Activated CD4-positive, alpha-beta T cell treated with anti-CD3 and anti-CD28 coated beads, Interleukin-2, Interleukin-4, amounts not matched to agents 100 ng/mL and 50 ng/mL, durations not matched to agents 16 hours and 8 hours (primary cell): ENCODE results near the gene PNMA8C.

Experiments
- DNase-seq: peaks from one replicate; pipeline ENCODE4 v3.0.0-alpha.2; 2020; ENCODE audit warnings: low spot score

The PNMA8C gene

DNA sequence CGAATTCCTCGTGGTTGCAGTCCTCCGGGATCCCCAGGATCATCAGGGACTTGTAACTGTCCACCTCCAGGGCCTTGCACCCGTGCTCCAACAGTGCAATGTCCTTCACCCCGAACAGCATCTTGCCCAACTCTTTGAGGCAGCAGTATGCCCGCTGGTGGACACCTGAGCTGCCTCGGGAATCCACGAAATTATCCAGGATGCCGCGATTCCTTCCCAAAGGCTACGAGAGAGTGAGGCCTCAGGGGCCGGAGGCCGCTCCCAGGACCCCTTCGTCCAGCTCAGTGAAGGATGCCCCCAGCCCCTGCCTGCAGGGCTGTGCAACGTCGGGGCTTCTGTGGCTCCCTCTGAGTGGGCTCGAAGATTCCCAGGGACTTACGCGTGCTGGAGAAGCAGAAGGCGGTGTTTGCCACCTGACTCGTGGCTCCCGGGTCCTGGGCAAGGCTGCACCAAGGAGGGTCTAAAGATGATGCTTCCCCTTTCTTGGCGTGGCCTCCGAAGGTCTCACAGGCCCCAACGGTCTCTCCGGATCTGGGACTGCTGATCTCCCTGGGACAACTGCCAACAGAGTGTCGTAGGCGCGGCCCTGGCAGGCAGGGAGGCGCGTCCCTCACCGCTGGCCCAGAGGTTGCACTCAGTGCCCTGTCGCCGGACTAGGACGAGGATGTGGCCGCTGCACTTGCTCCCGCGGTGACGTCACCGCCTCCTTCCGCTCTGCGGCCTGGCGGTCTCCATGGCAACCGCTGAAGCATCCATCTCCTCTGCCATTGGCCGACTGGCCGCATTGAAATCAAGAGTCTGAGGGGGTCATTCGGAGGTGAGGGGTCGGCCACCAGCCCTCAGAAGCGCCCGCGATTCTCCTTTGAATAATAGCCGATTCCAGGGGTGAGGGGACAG is at the start of gene PNMA8C:
Gene PNMA8C (minus strand): TSS at position 698 of the 897 bp plus-strand sequence. CDS start 577 bp downstream, at position 121.
- peak; percentile 57 for DNase-seq

DNA sequence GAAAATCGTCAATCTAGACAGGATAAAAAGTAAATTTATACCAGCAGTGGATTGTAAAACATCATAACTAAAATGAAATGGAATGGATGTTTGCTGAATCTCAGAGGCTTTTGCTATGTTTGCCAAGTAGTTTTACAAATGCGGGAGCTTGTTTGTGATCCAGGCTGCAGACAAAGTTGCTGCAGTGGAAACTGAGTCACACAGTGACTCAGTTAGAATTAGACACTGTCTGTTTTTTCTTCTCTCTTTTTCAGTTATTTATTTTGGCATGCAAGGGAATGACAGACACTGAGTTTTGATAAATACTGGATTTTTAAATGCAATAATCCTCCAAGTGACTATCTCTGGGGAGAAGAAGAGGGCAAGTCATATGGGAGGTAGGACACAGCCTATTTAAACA is 47.2 kb upstream of the PNMA8C start:
- no peak for DNase-seq

DNA sequence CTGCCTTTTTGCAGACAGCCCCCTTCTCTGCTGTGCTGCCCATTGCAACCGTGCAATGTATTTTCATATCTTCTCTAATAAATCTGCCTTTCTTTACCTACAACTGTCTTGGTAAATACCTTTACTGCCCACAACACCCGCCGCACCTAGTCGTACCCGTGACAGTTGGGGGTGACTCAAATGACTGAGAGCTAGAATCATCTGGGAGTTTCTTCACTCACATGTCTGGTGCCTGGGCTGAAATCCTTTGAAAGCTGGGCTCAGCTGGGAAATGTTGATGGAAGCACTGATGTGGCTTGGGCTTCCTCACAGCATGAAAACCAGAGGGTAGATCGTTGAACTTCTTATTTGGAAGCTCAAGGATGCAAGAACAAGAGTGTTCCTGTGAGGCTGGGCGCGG is 45.5 kb upstream of the PNMA8C start:
- DNase-seq, result no peak

DNA sequence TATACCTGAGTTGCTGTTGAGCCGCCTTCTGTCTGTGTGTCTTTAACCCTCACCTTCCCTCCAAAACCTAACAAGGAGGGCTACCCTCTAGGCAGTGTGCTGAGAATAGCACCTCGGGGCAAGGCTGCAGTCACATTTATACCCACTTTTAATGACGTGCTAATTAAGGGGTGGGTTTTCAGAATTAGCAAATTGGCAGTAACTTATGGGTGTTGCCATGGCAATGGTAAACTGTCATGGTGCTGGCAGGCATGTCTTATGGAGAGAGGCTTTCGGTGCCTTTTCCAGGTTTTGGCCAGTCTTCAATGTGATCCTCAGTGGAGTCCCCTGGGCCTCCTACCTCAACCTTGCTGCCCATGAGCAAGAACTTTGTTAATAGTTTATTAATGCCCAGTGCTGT is 43.9 kb upstream of the PNMA8C start:
- no peak for DNase-seq

DNA sequence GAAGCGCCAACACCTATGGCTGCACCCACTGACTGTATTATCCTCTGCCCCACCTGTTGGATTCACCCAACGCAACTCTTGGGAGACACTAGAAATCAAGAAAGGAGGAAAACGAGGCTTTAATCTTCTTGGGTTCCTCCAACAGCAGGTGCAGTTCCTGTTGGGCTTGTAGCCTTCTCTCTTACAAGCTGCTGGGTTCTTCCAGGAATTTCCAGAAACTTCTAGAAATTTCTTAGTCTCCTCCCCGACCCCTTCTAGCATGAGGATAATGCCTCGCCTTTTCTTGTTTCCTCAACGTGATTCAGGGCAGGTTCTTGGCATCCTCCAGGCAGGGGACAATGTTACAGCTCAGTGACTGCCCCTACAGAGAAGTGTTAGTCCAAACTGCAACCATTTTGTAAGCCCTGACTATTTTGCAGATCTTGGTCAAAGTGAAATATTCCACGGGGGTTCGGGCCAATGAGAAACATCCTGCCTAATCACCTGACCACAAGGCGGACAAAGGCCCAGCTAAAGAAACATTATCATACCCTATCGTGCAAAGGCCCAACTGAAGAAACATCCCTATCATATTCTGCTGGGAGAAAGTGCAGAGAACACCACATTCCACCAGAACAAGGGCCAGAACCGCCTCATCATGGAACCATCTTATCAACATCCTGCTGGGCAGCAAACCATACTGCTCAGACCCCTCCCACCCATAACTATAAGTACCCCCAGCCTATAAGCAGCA is 43.2 kb upstream of the PNMA8C start:
- DNase-seq, result no peak

DNA sequence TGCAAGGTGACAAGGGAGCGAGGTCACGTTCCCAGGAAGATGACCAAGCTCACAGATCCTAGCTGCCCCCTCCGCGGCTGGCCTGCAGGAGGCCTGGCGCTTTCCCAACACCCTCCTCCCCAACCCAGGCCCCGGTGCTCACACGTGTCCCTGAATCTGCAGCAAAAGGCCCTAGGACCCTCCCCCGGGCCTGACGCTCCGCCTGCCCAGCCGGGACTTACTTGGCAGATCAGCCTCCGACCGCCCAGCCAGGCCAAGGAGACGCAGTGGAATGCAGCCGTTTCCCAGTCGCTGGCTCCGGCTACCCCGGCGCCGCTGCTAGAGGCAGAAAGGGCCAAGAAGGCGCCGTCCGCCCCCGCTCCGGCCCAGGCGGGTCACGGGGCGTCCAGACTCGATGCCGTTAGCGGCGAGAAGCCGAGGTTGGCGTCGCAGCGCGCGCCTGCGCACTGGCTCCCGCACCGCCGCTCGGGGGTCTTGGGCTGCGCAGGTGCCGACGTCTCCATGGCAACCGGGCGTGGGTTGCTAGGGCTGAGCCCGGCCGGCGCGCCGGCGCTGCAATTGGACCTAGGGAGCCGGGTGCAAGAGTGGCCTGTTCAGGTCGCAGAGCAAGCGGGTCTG is 42.5 kb upstream of the PNMA8C start, which contains the start of gene PNMA8A:
Gene PNMA8A (minus strand): TSS at position 448 of the 618 bp plus-strand sequence. CDS start 528 bp downstream, outside the sequence.
- DNase-seq, result no peak

DNA sequence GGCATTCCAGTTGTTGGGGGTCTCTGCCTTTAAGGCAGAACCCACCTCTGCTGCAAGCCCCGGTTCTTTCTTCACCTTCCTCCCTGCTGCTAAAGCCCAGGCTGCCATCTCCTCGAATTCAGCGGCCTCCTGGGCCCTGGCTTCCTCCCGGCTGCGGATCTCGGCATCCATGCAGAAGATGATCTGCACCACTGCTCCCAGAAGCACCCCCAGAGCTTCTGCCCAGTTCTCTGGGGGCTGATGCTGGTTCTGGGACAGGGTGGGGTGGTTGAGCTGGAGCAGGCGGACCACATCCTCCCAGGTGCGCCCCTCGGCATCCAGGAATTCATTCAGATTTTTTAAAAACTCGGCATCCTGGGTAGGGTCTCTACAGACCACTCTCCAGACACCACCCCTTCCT is 41.6 kb upstream of the PNMA8C start:
- no peak for DNase-seq

DNA sequence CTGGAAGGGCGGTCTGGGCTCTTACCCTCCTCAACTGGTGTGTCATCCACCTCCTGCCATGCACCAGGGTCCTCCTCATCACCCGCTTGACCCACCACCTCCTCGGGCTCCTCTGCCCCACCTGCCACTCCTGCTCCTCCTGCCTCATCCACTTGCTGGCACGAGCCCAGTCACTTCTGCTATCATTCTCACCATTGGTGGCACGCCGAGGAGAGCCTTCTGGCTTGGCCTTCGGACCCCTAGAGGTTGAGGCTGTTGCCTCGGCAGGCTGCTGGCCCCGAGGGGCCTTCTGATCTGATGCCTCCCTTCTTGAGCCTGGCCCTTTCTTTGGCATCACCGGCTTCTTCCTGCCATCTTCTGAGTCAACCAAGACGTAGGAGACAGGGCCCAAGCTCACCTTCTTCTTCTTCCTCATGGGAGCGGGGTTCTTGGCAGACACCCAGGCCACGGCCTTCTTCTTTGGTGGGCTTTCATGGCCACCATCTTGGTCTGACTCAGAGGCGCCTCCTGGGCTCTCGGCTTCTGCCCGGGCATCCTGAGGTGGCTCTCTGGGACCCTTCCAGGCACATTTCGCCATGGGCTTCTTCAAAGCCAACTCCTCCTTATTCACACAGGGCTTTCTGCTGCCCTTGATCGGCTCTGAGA is 40.9 kb upstream of the PNMA8C start:
- DNase-seq, result no peak

DNA sequence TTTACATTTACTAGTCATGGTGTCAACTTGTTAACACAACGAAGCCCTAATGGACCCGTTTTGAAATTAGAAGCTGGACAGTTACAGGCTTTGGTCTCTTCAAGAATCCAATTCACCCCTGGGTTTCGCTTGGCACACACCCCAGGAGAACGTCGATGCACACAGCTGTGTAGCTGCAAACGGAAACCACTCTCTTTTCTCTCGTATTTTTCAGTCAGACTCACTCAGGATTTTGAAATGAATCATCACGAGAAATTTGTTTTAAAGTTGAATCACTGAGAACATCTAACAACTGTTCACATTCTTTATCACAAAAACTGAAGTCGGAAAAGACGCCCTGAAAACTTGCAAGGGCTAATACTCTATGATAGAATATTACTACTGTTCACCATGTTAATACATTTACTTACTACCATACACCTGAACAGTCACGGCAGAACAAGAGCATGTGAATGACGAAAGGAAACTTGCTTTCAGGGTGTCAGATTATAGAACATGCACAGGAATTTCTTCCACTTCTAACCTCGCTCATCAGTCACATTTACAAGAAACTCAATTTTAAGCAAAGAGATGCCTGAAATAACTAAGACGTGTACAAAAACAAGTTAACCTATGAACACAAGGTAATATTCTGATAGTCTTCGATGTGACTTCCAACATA is 37.9 kb upstream of the PNMA8C start:
- DNase-seq, result peak; percentile 53

DNA sequence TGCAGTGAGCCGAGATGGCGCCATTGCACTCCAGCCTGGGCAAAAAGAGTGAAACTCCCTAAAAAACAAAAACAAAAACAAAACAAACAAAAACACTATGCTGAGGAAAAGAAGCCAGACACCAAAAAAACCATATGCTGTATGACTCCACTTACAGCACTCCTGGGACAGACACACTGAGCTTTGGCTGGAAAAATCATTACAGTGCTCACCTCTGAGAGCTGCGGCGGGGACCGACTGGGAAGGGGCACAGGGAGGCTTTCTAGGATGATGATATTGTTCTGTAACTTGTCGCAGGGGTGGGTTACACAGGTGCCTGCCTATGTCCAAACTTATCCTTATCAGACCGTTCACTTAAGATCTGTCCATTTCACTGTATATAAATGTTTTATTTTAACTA is 34.8 kb upstream of the PNMA8C start:
- DNase-seq, result no peak

DNA sequence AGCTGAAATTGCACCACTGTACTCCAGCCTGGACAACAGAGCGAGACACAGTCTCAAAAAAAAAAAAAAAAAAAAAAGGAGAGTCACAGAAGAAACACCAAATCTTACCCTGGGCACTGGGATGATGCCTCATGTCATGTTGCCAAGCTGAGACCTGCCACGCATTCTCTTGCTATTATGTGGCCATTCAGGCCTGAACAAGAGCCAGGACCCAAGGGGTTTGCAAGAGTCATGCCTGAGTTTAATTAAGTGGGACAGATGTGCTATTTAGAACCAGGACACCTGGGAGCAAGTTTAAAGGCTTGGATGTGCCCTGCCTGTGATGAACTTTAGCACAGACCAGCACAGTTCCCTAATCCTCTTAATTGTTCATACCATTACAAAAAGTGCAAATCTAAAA is 32.8 kb upstream of the PNMA8C start:
- DNase-seq, result no peak

DNA sequence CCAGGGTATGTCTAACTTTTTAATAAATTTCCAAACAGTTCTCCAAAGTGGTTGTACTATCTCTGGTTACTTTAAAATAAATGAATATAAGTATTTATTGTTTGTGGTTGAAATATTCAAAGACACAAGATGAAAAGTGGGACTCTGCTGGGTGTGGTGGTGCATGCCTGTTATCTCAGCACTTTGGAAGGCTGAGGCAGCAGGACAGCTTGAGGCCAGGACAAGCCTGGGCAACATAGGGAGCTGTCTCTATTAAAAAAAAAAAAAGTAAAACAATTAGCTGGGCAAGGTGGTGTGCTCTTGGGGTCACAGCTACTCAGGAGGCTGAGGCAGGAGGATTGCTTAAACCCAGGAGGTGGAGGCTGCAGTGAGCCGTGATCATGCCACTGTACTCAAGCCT is 32.2 kb upstream of the PNMA8C start:
- DNase-seq, result no peak

DNA sequence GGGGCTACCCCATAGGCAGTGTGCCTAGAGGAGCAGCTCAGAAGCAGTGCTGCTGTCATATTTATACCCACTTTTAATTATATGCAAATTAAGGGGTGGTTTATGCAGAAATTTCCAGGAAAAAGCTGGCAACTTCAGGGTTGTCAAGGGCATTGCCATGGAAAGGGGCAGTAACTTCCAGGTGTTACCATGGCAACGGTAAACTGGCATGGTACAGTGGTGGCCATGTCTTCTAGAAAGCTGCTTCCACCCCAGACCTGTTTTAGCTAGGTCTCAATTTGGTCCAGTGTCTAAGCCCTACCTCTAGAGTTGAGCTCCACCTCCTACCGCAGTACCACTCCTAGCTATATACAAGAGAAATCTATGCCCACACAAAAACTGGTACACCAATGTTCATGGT is 31.3 kb upstream of the PNMA8C start:
- DNase-seq, result no peak

DNA sequence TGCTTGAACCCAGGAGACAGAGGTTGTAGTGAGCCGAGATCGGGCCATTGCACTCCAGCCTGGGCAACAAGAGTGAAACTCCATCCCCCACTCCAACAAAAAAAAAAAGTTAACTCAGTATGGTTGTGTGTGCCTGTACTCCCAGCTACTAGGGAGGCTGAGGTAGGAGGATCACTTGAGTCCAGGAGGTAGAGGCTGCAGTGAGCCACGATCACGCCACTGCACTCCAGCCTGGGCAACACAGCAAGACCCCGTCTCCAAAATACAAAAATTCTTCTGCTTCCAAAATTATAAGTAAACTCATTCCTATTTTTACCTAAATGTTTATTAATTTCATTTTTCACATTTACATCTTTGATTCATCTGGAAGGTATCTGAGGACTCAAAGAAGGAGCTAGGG is 28.2 kb upstream of the PNMA8C start:
- no peak for DNase-seq

DNA sequence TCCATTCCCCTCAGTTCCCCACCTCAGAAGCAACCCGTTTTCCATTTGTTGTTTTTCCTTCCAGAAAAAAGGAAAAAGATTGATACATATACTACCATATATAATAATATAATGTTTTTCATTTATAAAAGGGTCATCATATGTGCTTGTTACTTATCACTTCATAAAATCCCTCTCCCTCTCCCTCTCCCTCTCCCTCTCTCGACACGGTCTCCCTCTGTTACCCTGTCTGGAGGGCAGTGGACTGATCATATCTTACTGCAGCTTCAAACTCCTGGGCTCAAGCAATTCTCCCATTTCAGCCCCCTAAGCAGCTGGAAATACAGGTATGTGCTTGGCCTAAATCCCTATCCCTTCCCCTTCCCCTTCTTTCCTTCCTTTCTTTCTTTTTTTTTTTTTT is 25.5 kb upstream of the PNMA8C start:
- no peak for DNase-seq

DNA sequence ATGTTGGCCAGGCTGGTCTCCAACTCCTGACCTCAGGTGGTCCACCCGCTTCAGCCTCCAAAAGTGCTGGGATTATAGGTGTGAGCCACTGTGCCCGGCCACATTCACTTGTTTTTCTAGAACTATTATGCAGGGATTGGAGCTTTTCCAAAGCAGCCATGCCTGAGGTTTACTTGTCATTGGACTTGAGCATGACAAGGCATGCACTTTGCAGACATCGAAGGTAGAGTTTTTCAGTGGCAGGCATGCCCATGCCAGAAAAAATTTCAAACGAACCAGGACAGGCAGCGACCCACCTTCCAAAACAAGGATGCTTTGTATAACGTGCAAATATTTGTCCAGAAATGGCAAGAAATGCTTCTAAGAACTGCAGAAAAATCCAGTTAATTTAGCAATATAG is 24.9 kb upstream of the PNMA8C start:
- no peak for DNase-seq

DNA sequence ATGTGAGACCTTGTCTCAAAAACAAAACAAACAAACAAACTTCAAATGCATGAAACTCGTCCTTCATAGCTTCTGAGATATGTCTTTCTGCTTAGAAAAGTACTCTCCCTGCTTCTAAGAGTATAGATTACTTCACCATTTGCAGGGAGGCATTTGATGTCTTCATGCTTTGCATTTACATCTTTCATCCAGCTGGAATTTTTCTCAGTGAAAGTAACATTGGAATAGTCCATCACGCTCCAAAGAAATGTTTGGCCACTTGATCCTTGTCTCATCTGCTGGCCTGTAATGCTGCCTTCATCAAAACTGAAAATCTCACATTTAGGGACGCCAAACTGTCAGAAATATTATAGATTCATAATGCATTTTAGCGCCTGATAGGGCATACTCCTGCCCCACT is 23.4 kb upstream of the PNMA8C start:
- DNase-seq, result no peak

DNA sequence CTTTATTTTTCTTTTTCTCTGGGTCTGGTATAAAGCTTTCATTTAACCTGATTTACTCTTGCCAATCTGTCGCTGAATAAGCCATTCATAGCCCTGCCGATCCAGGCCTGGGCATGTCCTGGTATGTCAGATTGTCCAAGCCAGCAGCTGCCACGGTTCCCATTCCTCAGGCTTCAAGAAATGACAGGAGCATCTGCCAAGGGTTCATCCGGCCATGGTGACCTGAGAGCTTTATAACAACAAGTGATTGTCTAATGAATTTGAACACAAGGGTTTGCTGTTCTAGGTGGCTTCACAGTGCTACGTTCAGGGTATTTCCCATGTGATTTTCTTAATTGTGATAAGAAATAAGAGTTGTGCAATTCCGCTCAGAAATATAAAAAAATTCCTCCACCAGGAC is 22.6 kb upstream of the PNMA8C start:
- DNase-seq, result no peak

DNA sequence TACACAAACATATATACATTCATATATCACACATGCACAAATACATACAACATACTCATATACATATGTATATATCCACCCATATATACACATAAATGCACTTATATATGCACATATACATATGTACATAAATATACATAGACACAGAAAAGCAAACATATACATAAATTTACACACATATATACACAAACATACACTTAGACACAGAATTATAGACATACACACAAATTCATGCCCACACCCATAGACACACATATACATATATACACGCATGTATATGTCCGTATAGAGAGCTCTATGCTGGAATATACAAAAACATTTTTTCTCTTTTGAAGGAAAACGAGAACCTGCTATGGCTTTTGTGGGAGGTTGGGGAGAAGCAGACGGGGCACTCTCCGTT is 22.0 kb upstream of the PNMA8C start:
- no peak for DNase-seq

DNA sequence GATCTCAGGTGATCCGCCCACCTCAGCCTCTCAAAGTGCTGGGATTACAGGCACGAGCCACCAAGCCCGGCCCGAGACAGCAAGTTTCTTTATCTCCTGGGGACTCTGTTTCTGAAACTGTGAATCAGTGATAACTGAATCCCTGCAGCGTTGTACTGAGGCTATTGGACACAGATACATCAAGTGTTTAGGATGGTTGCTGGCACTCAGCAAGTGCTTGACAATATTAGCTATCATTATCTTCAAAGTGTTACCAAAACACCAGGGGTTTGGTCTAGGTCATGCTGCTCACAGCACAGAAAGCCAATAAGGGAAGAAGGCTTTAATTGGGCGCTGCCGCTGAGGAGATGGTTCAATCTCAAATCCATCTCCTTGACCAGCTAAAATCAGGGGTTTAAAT is 20.5 kb upstream of the PNMA8C start:
- no peak for DNase-seq

DNA sequence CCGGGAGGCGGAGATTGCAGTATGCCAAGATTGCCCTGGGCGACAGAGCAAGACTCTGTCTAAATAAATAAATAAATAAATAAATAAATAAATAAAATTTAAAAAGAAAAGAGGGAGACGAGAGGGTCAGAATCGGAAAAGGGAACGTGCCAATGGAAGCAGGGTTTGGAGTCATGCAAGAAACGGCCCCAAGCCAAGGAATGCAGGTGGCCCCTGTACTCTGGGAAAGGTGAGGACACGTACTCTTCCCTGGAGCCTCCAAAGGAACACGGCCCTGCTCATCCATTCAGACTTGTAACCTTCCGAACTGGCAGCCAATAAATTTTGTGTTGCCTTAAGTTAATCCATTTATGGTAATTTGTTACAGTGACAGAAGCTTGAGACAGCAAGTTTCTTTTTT is 19.9 kb upstream of the PNMA8C start:
- DNase-seq, result no peak

DNA sequence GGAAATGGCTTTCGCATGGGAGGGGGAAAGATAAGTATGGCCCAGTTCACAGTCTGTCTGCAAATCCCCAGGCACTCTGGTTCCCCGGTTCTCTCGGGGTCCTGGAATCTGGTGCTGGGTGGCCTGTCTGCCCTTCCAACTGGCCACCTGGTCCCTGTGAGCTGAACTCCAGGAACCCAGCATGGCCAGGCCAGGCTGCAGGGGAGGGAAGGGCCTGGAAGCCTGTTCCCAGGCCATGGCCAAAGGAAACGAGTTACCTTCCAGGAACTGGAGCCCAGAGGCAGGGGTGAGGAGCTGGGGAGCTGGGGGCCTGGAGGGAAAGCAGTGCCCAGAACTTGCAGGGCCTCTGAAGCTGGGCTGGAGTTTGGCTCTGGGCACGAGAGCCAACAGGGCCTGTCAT is 19.1 kb upstream of the PNMA8C start:
- DNase-seq, result no peak
